Mesendoderm (in vitro differentiated cells): ENCODE data around the gene MPV17L.

Source experiments
- DNase-seq: peaks from one replicate; pipeline ENCODE4 v3.0.0; 2013
- H2AK5ac ChIP-seq: 2 replicates; pipeline ENCODE4 v1.6.1; 2013; ENCODE audit warnings: low read length, inconsistent platforms
- H2BK120ac ChIP-seq: 2 replicates; pipeline ENCODE4 v1.6.1; 2013; ENCODE audit warnings: low read depth, mild to moderate bottlenecking, low read length, moderate library complexity, mixed read lengths
- H2BK15ac ChIP-seq: replicated peaks from 2 replicates; pipeline ENCODE4 v1.6.1; 2013; ENCODE audit warnings: low read depth, mild to moderate bottlenecking, moderate library complexity
- H2BK5ac ChIP-seq: 2 replicates; pipeline ENCODE4 v1.6.1; 2013; ENCODE audit warnings: low read length, inconsistent platforms
- H3K18ac ChIP-seq: 2 replicates; pipeline ENCODE4 v1.6.1; 2013; ENCODE audit warnings: mild to moderate bottlenecking, low read length, mixed read lengths
- H3K23ac ChIP-seq: one replicate; pipeline ENCODE4 v1.6.1; 2013; ENCODE audit warnings: low read length
- H3K27ac ChIP-seq: 2 replicates; pipeline ENCODE4 v1.5.1; 2013; ENCODE audit warnings: low read depth, mild to moderate bottlenecking, inconsistent platforms, low read length, moderate library complexity
- H3K27me3 ChIP-seq: 2 replicates; pipeline ENCODE4 v1.6.1; 2013; ENCODE audit warnings: low read length, control low read depth, mild to moderate bottlenecking, inconsistent platforms; ENCODE audit not compliant: insufficient read depth, poor library complexity
- H3K36me3 ChIP-seq: 2 replicates; pipeline ENCODE4 v1.6.1; 2013; ENCODE audit warnings: low read length, inconsistent platforms; ENCODE audit not compliant: control insufficient read depth, insufficient read depth
- H3K4ac ChIP-seq: one replicate; pipeline ENCODE4 v1.6.1; 2013; ENCODE audit warnings: low read depth, mild to moderate bottlenecking, low read length, moderate library complexity
- H3K4me1 ChIP-seq: 2 replicates; pipeline ENCODE4 v1.6.1; 2013; ENCODE audit warnings: low read depth, low read length, inconsistent platforms; ENCODE audit not compliant: control insufficient read depth
- H3K4me2 ChIP-seq: 2 replicates; pipeline ENCODE4 v1.6.1; 2013; ENCODE audit warnings: low read length
- H3K4me3 ChIP-seq: 2 replicates; pipeline ENCODE4 v1.5.1; 2013; ENCODE audit warnings: mild to moderate bottlenecking, low read length
- H3K56ac ChIP-seq: one replicate; pipeline ENCODE4 v1.6.1; 2013; ENCODE audit warnings: low read length
- H3K79me1 ChIP-seq: 2 replicates; pipeline ENCODE4 v1.6.1; 2013; ENCODE audit warnings: low read length, inconsistent platforms
- H3K79me2 ChIP-seq: 2 replicates; pipeline ENCODE4 v1.6.1; 2013; ENCODE audit warnings: mild to moderate bottlenecking, low read length; ENCODE audit not compliant: control insufficient read depth, insufficient read depth
- H3K9ac ChIP-seq: 2 replicates; pipeline ENCODE4 v1.6.1; 2013; ENCODE audit warnings: low read length, inconsistent platforms
- H4K5ac ChIP-seq: one replicate; pipeline ENCODE4 v1.6.1; 2013; ENCODE audit warnings: low read length
- H4K8ac ChIP-seq: one replicate; pipeline ENCODE4 v1.6.1; 2013; ENCODE audit warnings: low read depth, mild to moderate bottlenecking, control low read depth, low read length, moderate library complexity
- WGBS: extraction: QIAGEN DNeasy Blood & Tissue Kit; methylation state at CpG from one replicate; pipeline ENCODE4 v1.1.7; 2013; ENCODE audit warnings: low lambda C conversion rate, missing lambda C conversion rate; ENCODE audit not compliant: insufficient coverage; ENCODE audit errors: extremely low coverage; 5-methylcytosine and 5-hydroxymethylcytosine counted together

MPV17L gene

GRCh38 chr16:15461376-15461775, 65.8 kb downstream of the MPV17L start:
- no peak for DNase-seq
- no peak overlapping the region for H3K56ac ChIP-seq
- no peak overlapping the region for H4K5ac ChIP-seq
- no peaks in the 10 kb centered on the region for H3K4me1 ChIP-seq
- H3K4me2 ChIP-seq, result no peak overlapping the region
- no CpG with 5 or more reads among the region's 6 CpGs for WGBS
- H2AK5ac ChIP-seq, result no peak overlapping the region
- no peak overlapping the region for H3K18ac ChIP-seq
- no peak overlapping the region for H2BK15ac ChIP-seq
- no peaks in the 10 kb centered on the region for H3K36me3 ChIP-seq
- H3K27me3 ChIP-seq, result no peaks in the 10 kb centered on the region
- H3K4me3 ChIP-seq, result no peak overlapping the region
- no peaks in the 10 kb centered on the region for H3K79me1 ChIP-seq
- H3K23ac ChIP-seq, result no peak overlapping the region
- H3K9ac ChIP-seq, result no peak overlapping the region
- H2BK120ac ChIP-seq, result no peak overlapping the region
- no peak overlapping the region for H4K8ac ChIP-seq
- no peak overlapping the region for H2BK5ac ChIP-seq
- H3K79me2 ChIP-seq, result no peaks in the 10 kb centered on the region
- H3K27ac ChIP-seq, result no peak overlapping the region
- no peak overlapping the region for H3K4ac ChIP-seq
